ENCODE data around the gene NPBWR2. TPM values are rescaled to one million over a fixed set of nuclear protein-coding genes. Genes with fewer than 3 reads are reported as not detected.

Gene NPBWR2
- total RNA-seq, 1 donor from 2014 or later = not detected

DNA sequence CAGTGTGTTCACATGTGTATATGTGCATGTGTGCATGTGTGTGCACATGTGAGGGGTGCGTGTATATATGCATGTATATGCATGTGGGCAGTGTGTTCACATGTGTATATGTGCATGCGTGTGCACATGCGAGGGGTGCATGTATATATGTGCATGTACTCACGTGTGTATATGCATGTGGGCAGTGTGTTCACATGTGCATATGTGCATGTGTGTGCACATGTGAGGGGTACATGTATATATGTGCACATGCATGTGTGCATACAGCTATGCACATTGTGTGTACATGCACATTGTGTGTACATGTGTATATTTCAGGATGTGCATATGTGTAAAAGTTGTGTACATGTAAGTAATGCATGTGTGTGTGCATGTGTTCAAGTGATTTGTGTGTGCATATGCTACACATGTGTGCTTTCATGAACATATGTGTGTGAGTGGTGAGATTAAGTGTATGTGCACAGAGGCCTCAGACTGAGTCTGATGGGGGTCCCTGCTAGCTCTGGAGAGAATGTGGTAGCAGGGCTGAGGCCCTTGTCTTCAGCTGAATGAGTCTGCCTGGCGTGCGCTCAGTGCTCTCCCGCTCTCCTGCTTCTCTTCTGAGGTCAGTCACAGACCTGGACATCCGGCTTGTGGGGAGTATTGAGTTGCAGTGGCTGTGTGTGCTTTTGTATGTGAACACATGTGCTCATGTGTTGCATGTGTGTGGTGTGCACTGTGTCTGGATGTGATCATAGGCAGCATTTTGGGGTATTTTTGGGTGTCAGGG is 37.0 kb upstream of the NPBWR2 start:
- no peak for DNase-seq (ENCODE audit: low read depth)
- Histone ChIP-seq H3K9ac (ENCODE audit: low read length) (no peak overlapping the region), H3K4me1 (ENCODE audit: insufficient read depth, low read length) (no peaks in the 10 kb centered on the region), H3K27me3 (ENCODE audit: insufficient read depth, low read length) (peaks cover 12% of the 10 kb centered on the region), H3K36me3 (ENCODE audit: insufficient read depth, low read length) (no peaks in the 10 kb centered on the region), H3K27ac (ENCODE audit: low read depth, low read length) (no peak overlapping the region), H3K9me3 (ENCODE audit: insufficient read depth, low read depth, low read length) (peaks cover 6% of the 10 kb centered on the region), H3K79me2 (ENCODE audit: insufficient read depth, low read length) (no peaks in the 10 kb centered on the region), H2AFZ (ENCODE audit: low read depth, low read length) (no peak overlapping the region), H3K4me2 (ENCODE audit: low read length) (no peak overlapping the region), H3K4me3 (ENCODE audit: insufficient read depth, low read depth, low read length) (no peak overlapping the region), H4K20me1 (ENCODE audit: insufficient read depth, low read length) (no peaks in the 10 kb centered on the region)
- FAIRE-seq = no peak
- H3K27ac Mint-ChIP-seq (ENCODE audit: unreplicated experiment) = no peak overlapping the region
- no peak overlapping the region for H3K4me3 Mint-ChIP-seq (ENCODE audit: unreplicated experiment)
- peaks cover 2% of the 10 kb centered on the region for H3K36me3 Mint-ChIP-seq (ENCODE audit: low read depth, unreplicated experiment)
- peaks cover 12% of the 10 kb centered on the region for H3K9me3 Mint-ChIP-seq (ENCODE audit: unreplicated experiment)
- H3K27me3 Mint-ChIP-seq (ENCODE audit: low read depth, unreplicated experiment) = peaks cover 28% of the 10 kb centered on the region
- H3K4me1 Mint-ChIP-seq (ENCODE audit: low read depth, unreplicated experiment) = no peaks in the 10 kb centered on the region
- TF ChIP-seq, protein P1, sequence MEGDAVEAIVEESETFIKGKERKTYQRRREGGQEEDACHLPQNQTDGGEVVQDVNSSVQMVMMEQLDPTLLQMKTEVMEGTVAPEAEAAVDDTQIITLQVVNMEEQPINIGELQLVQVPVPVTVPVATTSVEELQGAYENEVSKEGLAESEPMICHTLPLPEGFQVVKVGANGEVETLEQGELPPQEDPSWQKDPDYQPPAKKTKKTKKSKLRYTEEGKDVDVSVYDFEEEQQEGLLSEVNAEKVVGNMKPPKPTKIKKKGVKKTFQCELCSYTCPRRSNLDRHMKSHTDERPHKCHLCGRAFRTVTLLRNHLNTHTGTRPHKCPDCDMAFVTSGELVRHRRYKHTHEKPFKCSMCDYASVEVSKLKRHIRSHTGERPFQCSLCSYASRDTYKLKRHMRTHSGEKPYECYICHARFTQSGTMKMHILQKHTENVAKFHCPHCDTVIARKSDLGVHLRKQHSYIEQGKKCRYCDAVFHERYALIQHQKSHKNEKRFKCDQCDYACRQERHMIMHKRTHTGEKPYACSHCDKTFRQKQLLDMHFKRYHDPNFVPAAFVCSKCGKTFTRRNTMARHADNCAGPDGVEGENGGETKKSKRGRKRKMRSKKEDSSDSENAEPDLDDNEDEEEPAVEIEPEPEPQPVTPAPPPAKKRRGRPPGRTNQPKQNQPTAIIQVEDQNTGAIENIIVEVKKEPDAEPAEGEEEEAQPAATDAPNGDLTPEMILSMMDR (IDR thresholded peaks at IDR 0.05; ENCODE audit: insufficient read depth, low read depth, low read length) = no peak
- no peak for TF ChIP-seq EZH2 (IDR thresholded peaks at IDR 0.05; ENCODE audit: insufficient read depth, low read length)

DNA sequence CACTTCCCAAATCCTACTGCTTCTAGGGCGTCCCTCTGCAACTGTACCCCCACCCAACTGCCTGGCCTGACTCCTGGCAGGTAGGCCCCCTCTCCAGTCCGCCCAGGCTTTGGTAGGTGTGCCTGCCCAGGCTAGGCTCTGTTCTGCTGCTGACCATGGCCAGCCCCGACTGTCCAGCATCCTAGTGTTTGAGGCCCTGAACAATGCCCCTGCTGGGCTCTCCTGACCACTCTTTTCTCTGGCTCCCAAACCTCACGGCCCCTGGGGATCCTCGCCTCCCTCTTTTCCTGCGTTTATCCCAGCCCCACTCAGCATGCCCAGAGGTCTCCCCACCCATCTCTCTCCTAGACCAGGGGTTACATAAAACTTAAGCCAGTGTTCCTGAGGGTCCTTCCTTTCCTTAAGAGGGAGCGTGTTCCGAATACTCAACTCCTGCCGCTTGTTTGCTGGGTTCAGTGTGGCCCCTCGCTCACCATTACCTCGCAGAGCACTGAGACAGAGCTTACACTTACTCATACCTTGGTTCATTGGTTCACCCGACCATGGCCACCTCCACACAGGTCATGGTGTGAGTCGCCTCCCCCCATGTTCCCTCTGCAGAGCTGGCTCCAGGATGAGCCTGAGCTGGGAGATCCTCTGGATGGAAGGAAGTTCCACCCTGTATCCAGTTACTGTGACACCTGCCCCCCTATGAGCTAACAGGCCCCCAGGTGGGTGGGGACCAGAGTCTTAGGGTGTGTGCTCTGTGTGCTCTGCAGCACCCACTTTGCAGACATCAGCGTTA is 35.8 kb upstream of the NPBWR2 start:
- peaks cover 27% of the 10 kb centered on the region for H3K27me3 Mint-ChIP-seq (ENCODE audit: low read depth, unreplicated experiment)
- peaks cover 2% of the 10 kb centered on the region for H3K36me3 Mint-ChIP-seq (ENCODE audit: low read depth, unreplicated experiment)
- Histone ChIP-seq H3K9ac (ENCODE audit: low read length) (no peak overlapping the region), H3K9me3 (ENCODE audit: insufficient read depth, low read depth, low read length) (peaks cover 6% of the 10 kb centered on the region), H3K4me3 (ENCODE audit: insufficient read depth, low read depth, low read length) (no peak overlapping the region), H3K27ac (ENCODE audit: low read depth, low read length) (no peak overlapping the region), H3K36me3 (ENCODE audit: insufficient read depth, low read length) (no peaks in the 10 kb centered on the region), H3K4me1 (ENCODE audit: insufficient read depth, low read length) (no peaks in the 10 kb centered on the region), H3K27me3 (ENCODE audit: insufficient read depth, low read length) (peaks cover 12% of the 10 kb centered on the region), H3K79me2 (ENCODE audit: insufficient read depth, low read length) (no peaks in the 10 kb centered on the region), H2AFZ (ENCODE audit: low read depth, low read length) (no peak overlapping the region), H4K20me1 (ENCODE audit: insufficient read depth, low read length) (no peaks in the 10 kb centered on the region), H3K4me2 (ENCODE audit: low read length) (no peak overlapping the region)
- no peak overlapping the region for H3K4me3 Mint-ChIP-seq (ENCODE audit: unreplicated experiment)
- H3K4me1 Mint-ChIP-seq (ENCODE audit: low read depth, unreplicated experiment) = no peaks in the 10 kb centered on the region
- TF ChIP-seq EZH2 (IDR thresholded peaks at IDR 0.05; ENCODE audit: insufficient read depth, low read length) = no peak
- TF ChIP-seq, protein P1 (IDR thresholded peaks at IDR 0.05; ENCODE audit: insufficient read depth, low read depth, low read length) = no peak
- H3K9me3 Mint-ChIP-seq (ENCODE audit: unreplicated experiment) = peaks cover 11% of the 10 kb centered on the region
- DNase-seq (ENCODE audit: low read depth) (no peak), FAIRE-seq (no peak)
- H3K27ac Mint-ChIP-seq (ENCODE audit: unreplicated experiment) = no peak overlapping the region

Measured in astrocyte (in vitro differentiated cells and primary cell).